HG03558 (cell line): Measurements from ENCODE around the gene RALY.
A peak's percentile ranks its signal among the peaks of the same experiment; 100 is the strongest.
"Not testable (repeated sequence)": the region's sequence is repeated elsewhere in the genome, so short reads cannot be mapped to it uniquely, and the experiment has no call there.

Experiments used
- ATAC-seq: cut with Tn5 transposase; IDR thresholded peaks from one replicate; pipeline ENCODE4 v1.9.1; 2021; ENCODE audit warnings: moderate number of reproducible peaks; ENCODE audit not compliant: unreplicated experiment; ENCODE audit errors: extremely low read depth

RALY gene

GRCh38 chr20:34014878-34015277, 21.2 kb downstream of the RALY start:
- no peak for ATAC-seq

- ATAC-seq = no peak
These were observed 22.0 kb downstream of the RALY start for GRCh38 chr20:34015401-34016335.

GRCh38 chr20:34016736-34017135, 23.0 kb downstream of the RALY start:
- no peak for ATAC-seq

GRCh38 chr20:34017610-34018009, 23.9 kb downstream of the RALY start:
- no peak for ATAC-seq

GRCh38 chr20:34018166-34018565, 24.5 kb downstream of the RALY start:
- ATAC-seq = no peak

GRCh38 chr20:34022151-34022838, 28.6 kb downstream of the RALY start:
- ATAC-seq = peak; percentile 33

- no peak for ATAC-seq
These were observed 29.1 kb downstream of the RALY start for GRCh38 chr20:34022839-34023234.

GRCh38 chr20:34023937-34024722, 30.4 kb downstream of the RALY start:
- no peak for ATAC-seq

GRCh38 chr20:34024723-34025351, 31.1 kb downstream of the RALY start:
- no peak for ATAC-seq

GRCh38 chr20:34028013-34028412, 34.3 kb downstream of the RALY start:
- not testable (repeated sequence) for ATAC-seq

GRCh38 chr20:34029415-34029814, 35.7 kb downstream of the RALY start:
- ATAC-seq = no peak

GRCh38 chr20:34030456-34030855, 36.7 kb downstream of the RALY start:
- no peak for ATAC-seq

- no peak for ATAC-seq
These were observed 40.2 kb downstream of the RALY start for GRCh38 chr20:34033903-34034302.

- no peak for ATAC-seq
These were observed 43.4 kb downstream of the RALY start for GRCh38 chr20:34037121-34037520.

- ATAC-seq = no peak
These were observed 44.1 kb downstream of the RALY start for GRCh38 chr20:34037767-34038166.

- no peak for ATAC-seq
These were observed 46.7 kb downstream of the RALY start for GRCh38 chr20:34040300-34040995.

GRCh38 chr20:34041226-34041625, 47.5 kb downstream of the RALY start:
- ATAC-seq = no peak

GRCh38 chr20:34042262-34042661, 48.6 kb downstream of the RALY start:
- no peak for ATAC-seq

- ATAC-seq = no peak
These were observed 49.3 kb downstream of the RALY start for GRCh38 chr20:34043025-34043424.

GRCh38 chr20:34045294-34045693, 51.6 kb downstream of the RALY start:
- ATAC-seq = no peak
